Stimulated activated CD4-positive, alpha-beta T cell treated with anti-CD3 and anti-CD28 coated beads, Interleukin-1b, Interleukin-23, amount 100 ng/mL, for 24 hours (primary cell): ENCODE measurements around the gene BLVRA.
"Not testable (repeated sequence)": the region's sequence is repeated elsewhere in the genome, so short reads cannot be mapped to it uniquely, and the experiment has no call there.

Source experiments
- DNase-seq, 4 experiments: peaks; one replicate each; pipeline ENCODE4 v3.0.0-alpha.2; 2020; ENCODE audit warnings: low read depth in 4 of 4, low spot score in 1 of 4

Gene BLVRA, protein sequence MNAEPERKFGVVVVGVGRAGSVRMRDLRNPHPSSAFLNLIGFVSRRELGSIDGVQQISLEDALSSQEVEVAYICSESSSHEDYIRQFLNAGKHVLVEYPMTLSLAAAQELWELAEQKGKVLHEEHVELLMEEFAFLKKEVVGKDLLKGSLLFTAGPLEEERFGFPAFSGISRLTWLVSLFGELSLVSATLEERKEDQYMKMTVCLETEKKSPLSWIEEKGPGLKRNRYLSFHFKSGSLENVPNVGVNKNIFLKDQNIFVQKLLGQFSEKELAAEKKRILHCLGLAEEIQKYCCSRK

GRCh38 chr7:43758029-43758821 is at the start of gene BLVRA:
Gene BLVRA, plus strand, starts transcription at chr7:43758680. Its CDS starts 12,479 bp downstream, at chr7:43771159.
- peak in 3 of 4 experiments; percentile 31 to 62 (median 49) for DNase-seq

- DNase-seq: no peak
These were observed 47.0 kb upstream of the BLVRA start for GRCh38 chr7:43711503-43711902.

DNA sequence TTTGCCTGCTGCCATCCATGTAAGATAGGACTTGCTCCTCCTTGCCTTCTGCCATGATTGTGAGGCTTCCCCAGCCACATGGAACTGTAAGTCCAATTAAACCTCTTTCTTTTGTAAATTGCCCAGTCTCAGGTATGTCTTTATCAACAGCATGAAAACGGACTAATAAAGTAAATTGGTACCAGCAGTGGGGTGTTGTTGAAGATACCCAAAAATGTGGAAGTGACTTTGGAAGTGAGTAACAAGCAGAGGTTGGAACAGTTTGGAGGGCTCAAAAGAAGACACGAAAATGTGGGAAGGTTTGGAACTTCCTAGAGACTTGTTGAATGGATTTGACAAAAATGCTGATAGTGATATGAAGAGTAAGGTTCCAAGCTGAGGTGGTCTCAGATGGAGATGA is 42.5 kb upstream of the BLVRA start:
- DNase-seq: not testable (repeated sequence)

- no peak for DNase-seq
These were observed 41.9 kb upstream of the BLVRA start for GRCh38 chr7:43716598-43716997.

DNA sequence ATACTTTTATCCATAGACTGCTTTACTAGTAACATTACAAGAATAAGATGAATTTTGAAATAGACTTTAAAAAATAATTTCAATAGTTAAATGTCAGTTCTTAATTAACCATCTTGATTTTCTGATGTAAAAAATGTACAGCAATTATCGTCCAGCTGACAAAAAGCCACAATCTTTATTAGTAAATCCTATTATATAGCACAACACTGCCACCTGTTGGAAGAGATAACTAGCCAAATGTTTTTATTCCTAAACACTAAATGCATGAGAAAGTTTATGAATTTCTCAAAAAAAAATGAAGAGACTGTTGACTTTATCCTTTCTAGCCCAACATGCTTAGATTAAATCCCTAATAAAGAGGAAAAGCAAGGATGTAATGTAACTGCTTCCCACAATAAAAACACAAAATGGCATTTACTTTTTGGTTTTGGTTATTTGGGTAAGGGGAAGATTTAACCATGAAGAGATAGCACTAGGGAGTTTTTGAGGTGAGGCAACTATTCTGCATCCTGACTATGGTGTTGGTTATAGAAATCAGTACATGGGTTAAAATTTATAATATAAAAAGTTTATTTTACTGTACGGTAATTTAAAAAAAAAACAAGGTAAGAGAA is 37.2 kb upstream of the BLVRA start:
- no peak for DNase-seq

GRCh38 chr7:43723007-43723341 is 35.5 kb upstream of the BLVRA start:
- no peak for DNase-seq

DNA sequence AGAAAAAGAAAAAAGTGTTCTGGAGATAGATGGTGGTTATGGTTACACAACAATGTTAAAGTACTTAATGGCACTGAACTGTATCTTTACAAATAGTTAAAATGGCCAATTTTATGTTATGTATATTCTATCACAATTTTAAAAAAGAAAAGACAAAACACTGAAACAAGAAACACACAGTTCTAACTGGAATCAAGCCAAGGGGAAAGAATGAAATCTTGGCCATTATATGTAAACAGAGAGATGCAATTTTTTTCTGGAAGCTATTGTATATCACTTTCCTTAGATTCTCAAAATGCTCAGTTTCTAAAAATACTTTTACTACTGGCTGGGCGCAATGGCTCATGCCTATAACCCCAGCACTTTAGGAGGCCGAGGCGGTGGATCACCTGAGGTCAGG is 33.2 kb upstream of the BLVRA start:
- DNase-seq: no peak

DNA sequence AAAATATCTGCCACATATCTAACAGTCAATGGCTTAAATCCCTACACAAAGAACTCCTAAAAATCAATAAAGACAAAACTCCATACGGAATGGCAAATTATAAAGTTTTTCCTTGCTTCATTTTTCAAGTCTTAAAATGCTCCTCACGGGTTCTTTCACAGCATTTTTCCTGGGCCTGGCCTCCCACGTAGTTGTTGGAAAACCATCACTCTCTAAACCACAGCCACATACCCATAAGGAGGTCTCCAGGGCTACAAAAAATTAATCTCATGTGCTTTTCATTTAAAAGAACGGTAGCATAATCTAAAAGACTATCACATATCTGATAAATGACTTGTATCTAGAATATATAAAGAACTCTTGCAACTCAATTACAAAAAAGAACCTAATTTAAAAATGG is 32.0 kb upstream of the BLVRA start:
- no peak for DNase-seq

DNA sequence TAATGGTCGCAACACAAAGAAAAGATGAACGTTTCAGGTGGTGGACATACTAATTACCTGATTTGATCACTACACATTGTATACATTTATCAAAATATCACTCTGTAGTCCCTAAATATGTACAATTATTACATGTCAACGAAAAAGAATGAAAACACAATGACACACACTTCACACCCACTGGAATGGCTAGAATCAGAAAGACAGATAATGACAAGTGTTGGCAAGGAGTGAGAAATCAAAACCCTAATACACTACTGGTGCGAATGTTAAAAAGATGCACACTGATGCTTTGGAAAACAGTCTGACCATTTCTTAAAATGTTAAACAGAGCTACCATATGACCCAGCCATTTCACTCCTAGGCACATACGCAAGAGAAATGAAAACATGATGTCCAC is 31.5 kb upstream of the BLVRA start:
- no peak for DNase-seq

DNA sequence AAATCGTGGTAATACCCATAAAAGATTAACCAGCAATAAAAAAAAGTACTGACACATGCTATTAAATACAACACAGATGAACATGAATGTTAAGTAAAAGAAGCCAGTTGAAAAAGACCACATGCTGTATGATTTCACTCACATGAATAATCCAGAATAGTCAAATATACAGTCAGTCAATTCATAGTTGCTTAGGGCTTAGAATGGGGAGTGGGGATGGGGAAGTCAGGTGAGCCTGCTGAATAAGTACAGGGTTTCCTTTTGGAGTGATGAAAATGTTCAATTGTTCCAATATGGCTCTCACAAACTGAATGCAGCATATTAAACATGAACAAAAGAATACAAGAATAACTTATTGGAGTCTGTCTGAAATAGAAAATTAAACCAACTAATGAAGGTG is 31.0 kb upstream of the BLVRA start:
- DNase-seq: no peak

DNA sequence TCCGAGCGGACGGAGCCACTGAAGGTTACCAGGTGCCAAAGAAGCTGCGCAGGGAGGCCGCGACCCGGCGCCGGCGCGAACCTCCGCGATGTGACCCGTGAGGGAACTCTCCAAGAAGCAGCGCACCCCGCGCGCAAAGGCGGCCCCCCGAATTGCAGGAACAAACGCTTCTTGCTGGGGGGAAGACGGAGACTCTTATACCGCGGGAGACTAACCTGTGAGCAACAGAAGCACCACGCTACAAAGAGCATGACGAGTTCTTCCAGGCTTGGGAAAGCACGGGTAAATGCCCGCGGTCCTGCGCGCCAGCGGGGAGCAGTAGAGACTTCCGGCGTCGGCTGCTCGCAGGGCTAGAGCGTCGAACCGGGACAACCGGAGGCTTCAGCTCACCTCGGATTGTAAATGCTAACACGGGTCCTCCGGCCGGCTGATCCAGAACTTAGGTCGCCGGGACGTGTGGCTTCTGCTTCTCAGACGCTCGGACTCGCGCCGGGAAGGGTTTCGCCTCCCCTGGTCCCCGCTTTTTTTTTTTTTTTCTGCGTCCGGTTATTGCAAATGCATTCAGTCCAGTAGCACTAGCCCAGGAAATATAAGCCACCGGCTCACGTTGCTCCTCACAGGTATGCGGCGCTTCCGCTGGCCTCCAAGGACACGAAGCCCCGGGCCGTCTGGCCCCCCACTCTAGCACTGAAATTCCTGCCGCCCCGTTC is 29.1 kb upstream of the BLVRA start, which contains the start of gene COA1:
COA1 (minus strand) TSS at position 310 of the 710 bp plus-strand sequence. CDS start 80,909 bp downstream, outside the sequence.
- peak; percentile 55 to 76 (median 66) for DNase-seq

DNA sequence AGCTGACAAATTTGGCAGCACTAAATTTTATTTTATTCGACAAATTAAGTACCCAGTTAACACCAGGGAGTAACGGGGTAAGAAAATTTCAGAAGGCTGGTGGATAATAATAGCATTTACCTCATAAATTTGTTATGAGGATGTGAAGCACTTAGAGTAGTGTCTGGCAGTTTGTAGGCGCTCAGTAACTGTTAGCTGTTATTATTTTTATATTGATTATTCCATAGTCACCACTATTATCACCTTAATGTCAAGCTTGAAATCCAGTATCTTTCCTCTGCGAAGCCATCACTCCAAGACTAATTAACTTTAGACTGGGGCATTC is 28.6 kb upstream of the BLVRA start:
- no peak for DNase-seq

DNA sequence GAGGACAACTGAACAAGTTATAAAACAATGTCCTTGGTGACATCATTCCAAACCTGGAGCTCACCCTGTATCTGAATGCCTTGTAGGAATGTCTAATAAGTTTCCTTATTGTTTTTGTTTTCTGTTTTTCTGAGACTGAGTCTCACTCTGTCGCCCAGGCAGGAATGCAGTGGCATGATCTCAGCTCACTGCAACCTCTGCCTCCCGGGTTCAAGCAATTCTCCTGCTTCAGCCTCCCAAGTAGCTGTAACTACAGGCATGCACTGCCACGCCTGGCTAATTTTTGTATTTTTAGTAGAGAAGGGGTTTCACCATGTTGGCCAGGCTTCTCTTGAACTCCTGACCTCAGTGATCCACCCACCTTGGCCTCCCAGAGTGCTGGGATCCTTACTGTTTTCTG is 27.0 kb upstream of the BLVRA start:
- DNase-seq: not testable (repeated sequence)

- not testable (repeated sequence) for DNase-seq
These were observed 23.7 kb upstream of the BLVRA start for GRCh38 chr7:43734575-43735332.

GRCh38 chr7:43735403-43735801 is 23.1 kb upstream of the BLVRA start:
- no peak for DNase-seq

DNA sequence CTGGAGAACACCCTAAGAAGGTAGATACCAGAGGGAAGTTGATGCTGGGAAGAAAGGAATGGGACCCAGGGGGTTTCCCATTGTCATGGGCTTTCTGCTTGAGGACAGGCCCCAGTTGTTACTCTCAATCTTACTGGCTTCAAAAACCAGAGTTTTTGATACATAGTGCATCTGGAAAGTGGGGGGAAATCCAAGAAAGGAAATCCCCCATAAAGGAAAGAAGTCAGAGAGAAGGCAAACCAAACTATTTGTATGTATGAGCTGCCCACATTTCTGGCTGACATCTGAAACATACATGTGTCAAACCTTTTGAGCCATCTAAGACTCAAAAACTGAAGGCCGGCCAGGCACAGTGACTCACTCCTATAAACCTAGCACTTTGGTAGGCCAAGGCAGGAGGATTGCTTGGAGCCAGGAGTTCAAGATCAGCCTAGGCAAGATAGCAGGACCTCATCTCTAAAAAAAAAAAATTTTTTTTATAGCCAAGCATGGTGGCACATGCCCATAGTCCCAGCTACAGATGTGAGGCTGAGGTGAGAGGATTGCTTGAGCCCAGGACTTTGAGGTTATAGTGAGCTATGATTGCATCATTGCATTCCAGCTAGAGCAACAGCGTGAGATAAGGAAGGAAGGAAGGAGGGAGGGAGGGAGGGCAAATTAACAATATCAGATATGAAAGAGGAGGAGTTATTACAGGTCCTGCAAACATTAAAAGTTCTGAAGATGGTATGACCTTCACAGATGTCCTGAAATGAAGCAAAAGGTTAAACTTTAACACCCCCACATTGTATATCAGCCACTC is 22.5 kb upstream of the BLVRA start:
- peak in 1 of 4 experiments; percentile 38 for DNase-seq

DNA sequence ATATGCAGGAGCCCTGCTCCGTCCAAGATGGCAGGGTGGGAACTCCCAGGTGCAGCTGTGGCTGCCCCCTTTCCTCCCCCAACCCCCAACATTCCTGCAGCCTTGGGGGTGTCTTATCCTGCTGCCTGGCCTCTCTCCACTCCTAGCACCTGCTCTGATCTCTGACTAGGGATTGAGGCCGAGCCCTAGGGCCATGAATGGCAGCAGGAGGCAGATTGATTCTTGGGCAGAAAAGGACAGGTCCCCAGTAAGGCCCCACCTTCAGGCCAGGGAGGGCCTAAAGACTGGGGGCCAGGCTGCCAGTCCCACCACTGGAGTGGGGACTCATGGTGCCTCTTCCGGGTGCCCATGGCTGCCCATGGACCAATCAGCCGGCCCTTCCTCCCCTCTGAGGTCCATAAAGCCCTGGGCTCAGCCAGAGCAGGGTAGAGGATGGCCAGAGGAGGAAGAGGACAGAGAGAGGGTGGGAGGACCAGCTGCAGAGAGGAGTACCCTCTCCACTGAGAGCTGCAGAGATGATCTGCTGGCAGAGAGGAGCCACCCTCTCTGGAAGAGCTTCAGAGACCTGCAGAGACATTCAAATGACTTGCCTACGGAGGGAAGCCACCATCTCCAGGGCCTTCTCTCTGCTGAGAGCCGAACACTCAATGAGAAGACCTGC is 20.9 kb upstream of the BLVRA start:
- DNase-seq: no peak

DNA sequence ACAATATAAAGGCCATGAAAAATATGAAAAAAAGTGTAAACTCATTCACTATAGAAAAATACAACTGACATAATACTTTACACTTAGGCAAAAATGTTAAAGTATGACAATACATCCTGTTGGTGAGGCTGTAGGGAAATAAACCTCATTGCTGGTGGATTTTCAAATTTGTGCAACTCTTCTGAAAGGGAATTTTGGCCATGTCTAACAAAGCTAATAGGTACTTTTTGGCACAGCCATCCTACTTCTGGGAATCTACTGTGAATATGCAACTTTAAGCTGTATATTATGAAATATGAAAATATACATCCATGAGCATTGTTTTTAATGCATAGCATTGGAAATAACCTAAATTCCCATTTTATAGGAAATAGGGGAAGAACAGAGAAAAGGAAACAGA is 15.8 kb upstream of the BLVRA start:
- no peak for DNase-seq

DNA sequence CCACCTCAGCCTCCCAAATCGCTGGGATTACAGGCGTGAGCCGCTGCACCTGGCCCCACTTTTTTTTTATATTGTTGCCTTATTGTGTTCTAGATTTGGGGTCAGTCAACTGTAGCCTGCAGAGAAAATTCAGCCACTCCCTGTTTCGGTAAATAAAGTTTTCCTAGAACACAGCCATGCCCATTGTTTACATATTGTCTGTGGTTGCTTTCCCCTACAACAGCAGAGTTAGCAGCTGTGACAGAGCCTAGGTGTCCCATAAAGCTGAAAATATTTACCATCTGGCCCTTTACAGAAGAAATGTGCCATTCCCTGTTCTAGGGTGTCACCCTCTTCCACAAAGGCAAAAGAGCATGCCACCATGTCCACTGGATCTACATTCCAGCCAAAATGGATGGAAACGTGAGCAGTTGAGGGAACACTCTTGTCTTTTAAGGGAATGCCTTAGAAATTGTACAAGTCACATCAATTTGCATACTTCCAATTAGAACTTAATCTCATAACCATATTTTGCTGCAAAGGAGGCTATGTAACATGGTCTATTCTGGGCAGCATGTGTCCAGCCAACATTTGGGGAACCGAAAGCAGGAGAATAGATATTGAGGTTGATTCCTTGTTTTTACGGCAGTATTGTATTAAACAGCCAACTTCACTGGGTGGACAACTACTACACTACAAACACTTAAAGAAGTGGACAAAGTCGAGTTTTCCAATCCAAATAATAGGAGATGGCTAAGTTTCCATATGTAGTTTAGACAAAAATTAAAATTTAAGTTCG is 11.0 kb upstream of the BLVRA start:
- DNase-seq: no peak
